ENCODE measurements around the gene STAB1. TPM values are rescaled to one million over a fixed set of nuclear protein-coding genes. Genes with fewer than 3 reads are reported as not detected.

Gene STAB1
- polyA plus RNA-seq: not detected in 2 replicates

GRCh38 chr3:52494886-52495495 is at the start of gene STAB1:
Gene STAB1, plus strand, starts transcription at chr3:52495338. Its CDS starts 76 bp downstream, at chr3:52495414.

GRCh38 chr3:52453496-52454249 is 41.5 kb upstream of the STAB1 start, which contains the start of gene TNNC1:
Gene TNNC1, minus strand, starts transcription at chr3:52454041. Its CDS starts 26 bp downstream, at chr3:52454015.

DNA sequence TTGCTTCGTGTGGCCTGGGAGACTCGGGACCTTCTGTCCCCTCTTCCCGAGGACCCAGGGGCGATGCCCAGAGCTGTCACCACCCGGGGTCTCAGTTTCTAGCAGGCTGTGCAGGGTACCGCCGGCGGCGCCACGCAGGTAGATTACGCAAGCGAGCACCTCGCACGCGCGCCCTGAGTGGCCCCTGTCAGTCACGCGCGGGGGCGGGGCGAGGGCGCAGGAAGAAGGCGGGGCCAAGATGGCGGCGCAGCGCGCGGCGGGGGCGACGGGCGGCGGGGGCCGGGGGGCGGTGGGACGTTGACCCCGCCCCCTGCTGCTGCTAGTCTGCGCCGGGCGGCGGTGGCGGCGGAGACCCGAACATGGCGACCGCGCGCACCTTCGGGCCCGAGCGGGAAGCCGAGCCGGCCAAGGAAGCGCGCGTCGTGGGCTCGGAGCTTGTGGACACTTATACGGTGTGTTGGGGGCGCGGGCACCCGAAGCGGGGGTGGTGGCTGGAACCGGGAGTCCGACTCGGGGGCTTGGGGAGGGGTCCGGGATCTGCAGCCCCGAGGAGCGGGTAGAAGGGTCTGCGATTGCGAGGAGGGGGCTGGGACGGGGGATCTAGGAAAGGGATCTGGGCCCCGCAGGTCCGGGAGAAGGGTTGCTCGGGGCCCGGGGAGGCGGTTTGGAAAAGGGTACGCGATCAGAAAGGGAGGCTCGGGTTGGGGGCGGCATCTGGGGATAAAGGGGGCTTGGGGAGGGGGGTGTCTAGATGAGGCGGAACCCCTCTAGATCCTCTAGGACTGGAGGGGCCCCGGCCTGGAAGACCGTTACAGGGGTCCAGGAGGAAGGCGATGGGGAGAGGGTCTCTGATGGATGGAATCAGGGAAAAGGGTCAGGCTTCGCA is 39.6 kb upstream of the STAB1 start, which contains the start of gene NISCH:
NISCH (plus strand) TSS at position 322 of the 886 bp plus-strand sequence; CDS start at position 360, 38 bp downstream.

DNA sequence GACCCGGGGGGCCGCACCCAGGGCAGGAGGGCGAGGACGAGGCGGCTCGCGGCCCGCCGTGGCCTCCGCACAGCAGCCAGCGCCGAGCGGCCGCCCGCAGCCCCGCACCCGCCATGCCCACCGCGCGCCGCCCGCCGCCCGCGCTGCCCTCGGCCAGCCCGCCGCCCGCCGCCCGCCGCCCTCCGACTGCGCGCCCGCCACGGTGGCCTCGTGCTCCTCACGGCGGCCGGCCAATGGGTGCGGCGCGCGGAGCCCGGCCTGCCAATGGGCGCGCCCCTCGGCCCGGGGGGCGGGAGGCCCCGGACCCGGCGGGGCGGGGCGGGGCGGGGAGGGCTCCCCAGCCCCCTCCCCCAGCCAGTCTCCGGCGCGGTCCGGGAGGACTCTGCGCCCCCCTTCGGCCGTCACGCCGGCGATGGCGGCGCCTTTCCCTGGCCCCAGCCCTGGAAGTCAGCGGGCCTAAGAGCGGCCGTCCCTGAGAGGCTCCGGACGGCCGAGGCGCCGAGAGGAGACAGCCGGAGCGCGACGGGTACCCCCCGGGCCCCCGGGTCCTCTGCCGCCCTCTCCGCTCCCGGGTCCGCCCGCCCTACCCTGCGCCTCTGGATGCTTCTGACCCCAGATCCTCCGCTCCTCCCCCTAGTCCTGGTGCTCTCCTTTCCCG is 38.6 kb downstream of the STAB1 start, which contains the start of gene NT5DC2:
NT5DC2 (minus strand) TSS at position 235 of the 658 bp plus-strand sequence; CDS start at position 115, 120 bp downstream.

DNA sequence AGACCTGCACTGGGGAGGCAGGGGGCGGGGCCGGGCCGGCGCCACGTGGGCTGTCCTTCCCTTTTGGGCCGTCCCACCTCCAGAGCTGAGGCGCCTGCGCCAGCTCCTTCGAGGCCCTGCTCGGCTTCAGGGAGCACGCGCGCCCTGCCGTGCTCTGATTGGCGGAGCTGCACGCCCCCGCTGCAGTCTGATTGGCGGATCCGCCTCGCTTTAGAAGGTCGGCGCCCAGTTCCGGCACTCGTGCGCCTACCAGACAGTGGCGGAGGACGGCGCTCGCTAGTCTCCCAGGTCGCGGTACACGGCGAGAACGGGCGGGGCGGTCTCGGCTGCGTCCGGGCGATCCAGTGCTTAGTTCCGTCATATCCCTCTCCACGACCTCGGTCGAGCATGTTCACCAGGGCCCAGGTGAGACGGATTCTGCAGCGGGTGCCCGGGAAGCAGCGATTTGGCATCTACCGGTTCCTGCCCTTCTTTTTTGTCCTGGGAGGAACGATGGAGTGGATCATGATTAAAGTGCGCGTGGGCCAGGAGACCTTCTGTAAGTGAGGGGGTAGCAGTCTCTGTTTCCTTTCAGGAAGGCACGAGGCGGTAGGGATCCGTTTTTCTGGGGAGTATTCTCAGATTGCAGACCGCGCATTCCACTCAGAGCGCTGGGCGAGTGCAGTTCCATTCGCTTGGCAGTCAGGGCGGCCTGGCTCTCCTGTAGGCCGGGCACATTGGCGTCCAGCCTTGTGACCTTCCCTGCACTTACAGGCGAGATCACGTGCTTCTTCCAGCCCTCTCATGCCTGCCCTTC is 41.4 kb downstream of the STAB1 start, which contains the start of gene UQCC5:
UQCC5 (plus strand) TSS at position 237 of the 796 bp plus-strand sequence; CDS start at position 388, 151 bp downstream.

Other genes starting within 250 kb of the STAB1 start
- 0.32 and 1.1 TPM in 2 replicates for gene PPM1M, start 249.6 kb upstream of the STAB1 start, polyA plus RNA-seq
- 13.3 and 13.4 TPM in 2 replicates for gene WDR82, start 216.7 kb upstream of the STAB1 start, polyA plus RNA-seq
- 0.42 TPM in 1 of 2 replicates, not detected in the other for gene GLYCTK, start 207.5 kb upstream of the STAB1 start, polyA plus RNA-seq
- 0.15 and 0.28 TPM in 2 replicates for gene DNAH1, start 179.0 kb upstream of the STAB1 start, polyA plus RNA-seq
- 5.6 and 6.3 TPM in 2 replicates for gene BAP1, start 85.3 kb upstream of the STAB1 start, polyA plus RNA-seq
- 1.5 TPM in 1 of 2 replicates, not detected in the other for gene PHF7, start 84.7 kb upstream of the STAB1 start, polyA plus RNA-seq
- gene SEMA3G, start 50.2 kb upstream of the STAB1 start, polyA plus RNA-seq: 0.20 TPM in 1 of 2 replicates, not detected in the other
- gene TNNC1, start 41.3 kb upstream of the STAB1 start, polyA plus RNA-seq: 0.71 TPM in 1 of 2 replicates, not detected in the other
- gene NISCH, start 39.7 kb upstream of the STAB1 start, polyA plus RNA-seq: 5.5 and 9.7 TPM in 2 replicates
- 0.76 and 3.4 TPM in 2 replicates for gene NT5DC2, start 38.5 kb downstream of the STAB1 start, polyA plus RNA-seq
- gene UQCC5, start 41.3 kb downstream of the STAB1 start, polyA plus RNA-seq: 39.2 and 65.0 TPM in 2 replicates
- gene PBRM1, start 190.6 kb downstream of the STAB1 start, polyA plus RNA-seq: 10.5 and 16.0 TPM in 2 replicates
- 103 and 104 TPM in 2 replicates for gene GNL3, start 190.7 kb downstream of the STAB1 start, polyA plus RNA-seq
- gene GLT8D1, start 210.5 kb downstream of the STAB1 start, polyA plus RNA-seq: 39.4 and 60.3 TPM in 2 replicates
- 1,299 and 1,545 TPM in 2 replicates for gene SPCS1, start 210.8 kb downstream of the STAB1 start, polyA plus RNA-seq